ENCODE measurements around the gene COL25A1.

Gene COL25A1

DNA sequence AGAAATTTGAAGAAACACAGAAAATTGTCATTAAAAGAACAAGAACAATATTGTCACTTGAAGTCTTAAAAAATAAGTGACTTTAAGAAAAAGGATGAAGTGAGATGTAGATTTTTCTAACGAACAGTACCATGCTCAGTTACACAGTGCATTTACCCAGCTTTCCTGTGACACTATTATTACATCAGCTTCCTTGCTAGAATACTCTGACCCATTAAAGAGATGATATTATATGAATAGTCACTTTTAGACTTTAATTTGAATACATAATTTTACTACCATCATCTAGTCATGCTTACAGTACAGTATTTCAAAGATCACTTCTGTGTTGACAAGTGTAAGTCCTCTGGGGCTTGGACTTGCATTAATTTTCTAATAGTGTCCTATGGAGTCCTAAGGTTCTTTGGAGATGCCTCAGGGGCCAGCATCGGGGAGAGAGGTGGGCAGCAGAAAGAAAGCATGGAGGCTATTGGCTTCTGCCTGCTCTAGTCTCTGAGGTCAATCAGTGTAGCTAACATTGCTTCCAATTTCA, 10.7 kb downstream of the COL25A1 start:
- no peak for DNase-seq (ENCODE audit: low read depth in 2 of 2)

DNA sequence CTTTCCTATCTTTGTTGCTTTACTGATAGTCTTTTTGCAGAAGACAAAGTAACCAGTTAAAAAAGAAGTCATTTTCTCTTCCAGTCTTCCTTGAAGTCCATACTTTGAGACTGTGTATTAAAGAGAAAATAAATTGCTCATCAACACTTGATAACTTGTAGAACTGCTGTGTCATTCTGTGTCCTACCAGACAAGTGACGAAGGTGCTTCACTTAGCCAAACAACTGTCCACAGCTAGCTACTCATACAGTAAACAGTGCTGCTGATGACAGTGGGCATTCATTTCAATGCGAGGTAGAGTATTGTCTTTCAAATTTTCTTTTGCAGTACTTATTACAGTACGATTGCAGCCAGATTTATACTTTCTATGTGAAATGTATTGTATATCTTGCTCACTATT, 11.5 kb downstream of the COL25A1 start:
- DNase-seq (ENCODE audit: low read depth in 2 of 2) = no peak

DNA sequence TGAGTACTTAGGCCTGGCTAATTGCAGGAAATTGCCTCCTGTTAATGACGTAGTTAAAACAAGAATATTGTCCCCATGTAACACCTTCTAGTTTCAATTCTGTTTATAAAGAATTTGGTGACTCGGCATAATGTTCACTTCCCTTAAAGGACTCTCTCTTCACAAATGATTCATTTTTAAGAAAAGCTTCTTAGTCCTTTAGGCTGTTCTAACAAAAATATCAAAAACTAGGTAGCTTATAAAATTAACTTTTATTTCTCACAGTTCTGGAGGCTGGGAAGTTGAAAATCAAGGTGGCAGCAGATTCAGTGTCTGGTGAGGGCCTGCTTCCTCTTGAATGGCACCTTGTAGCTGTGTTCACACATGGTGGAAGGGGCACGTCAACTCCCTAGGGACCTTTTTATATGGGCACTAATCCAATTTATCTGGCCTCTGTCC, 23.8 kb downstream of the COL25A1 start:
- DNase-seq (ENCODE audit: low read depth in 2 of 2) = no peak

DNA sequence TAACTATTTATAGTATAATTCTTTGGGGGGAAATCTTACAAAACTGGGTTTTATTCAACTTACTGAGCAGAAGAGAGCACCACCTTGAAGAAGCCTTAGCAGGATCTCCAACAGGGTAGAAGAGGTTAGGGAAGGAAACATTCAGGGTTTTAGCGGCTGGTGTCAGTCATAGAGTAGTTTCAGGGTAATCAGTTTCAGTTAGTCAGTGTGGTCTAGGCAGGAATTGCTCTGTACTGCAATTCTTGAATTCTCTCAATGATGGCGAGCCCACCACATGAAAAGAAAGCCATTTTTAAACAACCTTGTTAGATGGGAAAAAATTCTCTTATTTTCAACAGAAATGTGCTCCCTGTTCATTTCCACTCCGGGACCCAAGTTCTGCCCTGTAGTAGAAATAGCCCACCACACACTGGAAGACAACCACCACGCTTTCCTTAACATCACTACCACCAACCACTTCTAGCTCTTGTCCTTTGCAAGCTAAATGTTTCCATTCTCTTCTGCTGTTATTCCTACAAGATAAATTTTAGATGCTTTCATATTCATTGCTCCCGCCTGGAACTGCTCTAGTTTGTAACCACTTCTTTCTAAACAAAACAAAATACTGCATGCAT, 25.9 kb downstream of the COL25A1 start:
- DNase-seq (ENCODE audit: low read depth in 2 of 2) = no peak

DNA sequence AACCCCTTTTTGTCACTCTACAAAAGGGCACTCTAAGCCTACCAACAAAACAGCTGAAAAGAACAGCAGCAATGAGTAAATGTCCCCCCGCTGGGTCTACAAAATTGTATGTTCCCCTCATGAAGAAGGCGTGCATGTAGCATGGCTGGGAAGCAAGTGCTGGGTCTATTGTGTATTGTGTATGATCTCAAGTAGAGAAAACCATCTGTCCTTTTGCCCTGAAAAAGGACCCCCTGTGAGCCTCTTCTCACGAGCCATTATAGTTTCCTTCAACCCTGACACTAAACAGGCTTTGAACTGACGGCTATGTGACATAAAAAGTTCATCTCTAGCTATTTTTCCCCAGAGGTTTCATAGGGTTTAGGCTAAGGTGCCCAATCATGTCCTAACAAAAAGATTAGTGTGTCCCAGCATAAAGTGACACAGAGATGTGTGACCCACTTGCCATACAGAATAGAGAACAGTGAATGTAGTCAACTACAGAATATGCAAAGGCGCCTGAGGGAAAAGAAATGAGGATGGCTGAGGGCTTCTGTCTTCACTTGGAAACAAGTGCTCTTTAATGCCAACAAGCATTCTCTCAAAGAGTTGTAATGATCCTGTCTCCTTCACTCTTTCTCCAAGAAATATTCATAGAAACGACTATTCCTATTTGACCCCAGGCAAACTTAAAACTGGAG, 27.3 kb downstream of the COL25A1 start:
- DNase-seq (ENCODE audit: low read depth in 2 of 2) = no peak

DNA sequence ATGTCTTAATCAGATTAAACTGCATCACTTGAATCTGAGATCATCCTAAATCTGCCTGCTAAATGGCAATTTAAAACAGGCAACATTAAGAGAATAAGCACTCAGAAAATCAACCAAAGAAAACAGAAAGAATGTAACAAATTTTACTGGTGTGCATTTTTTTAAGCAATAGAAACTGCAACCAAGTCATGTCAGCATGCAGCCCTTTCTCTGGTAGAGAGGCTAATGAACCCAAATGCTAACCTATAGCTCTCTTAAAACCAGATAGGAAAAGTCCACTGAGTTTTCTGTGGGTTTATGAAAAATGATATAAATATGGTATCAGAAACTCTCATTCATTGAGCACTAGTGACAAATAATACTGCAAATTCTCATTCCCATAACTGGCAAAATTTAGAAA, 35.6 kb downstream of the COL25A1 start:
- no peak for DNase-seq (ENCODE audit: low read depth in 2 of 2)

DNA sequence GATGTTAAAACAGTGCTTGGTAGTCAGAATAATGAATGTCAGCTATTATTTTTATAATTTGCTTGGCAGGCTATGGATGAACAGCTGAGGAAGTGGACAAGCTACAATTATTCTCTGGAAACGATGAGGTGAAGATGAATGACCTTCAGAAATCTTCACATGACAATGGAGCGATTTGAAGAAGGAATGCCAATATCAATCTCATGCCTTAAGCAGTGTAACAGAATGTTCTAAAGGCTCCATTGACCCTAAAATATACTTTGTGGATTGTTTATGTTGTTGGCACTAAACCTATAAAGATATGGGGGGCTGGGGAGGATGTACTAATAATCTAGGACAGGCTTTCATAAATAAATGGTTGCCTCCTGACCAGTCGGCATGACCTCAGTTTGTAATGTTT, 36.2 kb downstream of the COL25A1 start:
- DNase-seq (ENCODE audit: low read depth in 2 of 2) = no peak

DNA sequence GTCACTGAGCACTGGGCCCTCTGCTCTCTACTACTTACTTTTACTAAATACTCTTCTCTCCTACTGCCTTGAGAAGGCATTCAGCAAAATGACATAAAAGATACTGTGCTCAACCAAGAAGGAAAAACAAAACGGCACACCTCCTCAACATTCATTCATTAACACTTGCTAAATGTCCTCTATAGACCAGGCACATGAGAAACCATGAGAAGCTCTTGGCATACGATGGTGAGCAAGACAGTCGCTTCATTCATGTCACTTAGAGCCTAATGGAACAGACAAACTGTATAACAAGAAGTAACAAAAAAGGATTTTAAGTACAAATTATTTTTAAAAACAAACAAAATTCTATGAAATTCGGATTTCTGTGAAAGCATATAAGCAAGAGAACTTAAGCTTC, 38.7 kb downstream of the COL25A1 start:
- no peak for DNase-seq (ENCODE audit: low read depth in 2 of 2)

DNA sequence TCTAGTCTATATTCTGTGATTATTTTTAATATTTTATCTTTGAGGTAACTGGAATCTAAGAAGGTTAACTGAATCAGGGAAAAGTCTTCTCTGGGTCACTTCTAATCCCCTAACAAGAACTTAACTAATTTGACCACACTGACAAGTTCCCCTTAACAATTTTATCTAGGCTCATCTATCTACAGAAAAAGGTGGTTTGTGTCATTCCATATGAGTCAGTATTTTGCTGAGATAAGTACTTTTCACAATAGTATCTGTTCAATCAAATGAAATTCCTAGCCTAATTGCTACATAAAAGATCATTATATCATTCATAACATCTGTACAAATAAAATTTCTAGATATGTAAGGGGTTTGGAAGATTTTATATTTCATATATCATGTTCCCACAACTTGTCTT, 45.6 kb downstream of the COL25A1 start:
- no peak for DNase-seq (ENCODE audit: low read depth in 2 of 2)

DNA sequence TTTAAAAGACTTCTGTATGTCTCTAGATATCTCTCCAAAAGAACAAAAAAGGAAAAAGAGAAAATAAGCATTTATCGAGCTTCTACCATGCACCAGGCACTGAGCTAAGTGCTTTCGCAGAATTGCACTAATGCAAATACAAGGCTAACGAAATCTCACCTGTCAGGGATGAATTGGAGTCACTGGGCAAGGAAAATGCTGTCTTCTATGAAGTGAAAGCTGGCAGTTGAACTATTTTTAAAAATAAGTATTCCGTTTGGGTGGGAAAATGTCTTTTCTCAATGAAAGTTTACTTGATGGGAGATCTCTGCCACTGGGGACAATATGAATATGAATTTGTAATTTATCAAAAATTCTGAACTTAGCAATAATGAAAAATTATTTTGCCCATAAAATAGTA, 47.6 kb downstream of the COL25A1 start:
- no peak for DNase-seq (ENCODE audit: low read depth in 2 of 2)

DNA sequence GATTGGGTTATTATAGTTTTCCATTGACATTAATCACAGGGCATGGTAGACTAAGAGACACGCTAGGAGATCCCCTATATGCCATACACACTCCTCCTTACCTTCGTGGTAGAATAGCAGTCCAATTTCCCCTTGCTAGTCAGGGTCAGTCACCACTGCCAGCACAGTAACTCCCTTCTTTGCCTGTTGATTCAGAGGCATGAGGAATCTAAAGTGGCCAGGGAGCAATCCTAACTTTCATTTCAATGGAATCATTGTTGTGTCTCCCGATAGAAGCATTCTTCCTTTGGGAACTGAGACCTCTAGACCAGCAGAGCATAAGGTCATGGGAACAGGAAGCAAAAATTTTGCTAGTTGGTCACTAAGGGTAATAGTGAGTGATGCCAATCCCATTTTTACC, 51.1 kb downstream of the COL25A1 start:
- no peak for DNase-seq (ENCODE audit: low read depth in 2 of 2)

DNA sequence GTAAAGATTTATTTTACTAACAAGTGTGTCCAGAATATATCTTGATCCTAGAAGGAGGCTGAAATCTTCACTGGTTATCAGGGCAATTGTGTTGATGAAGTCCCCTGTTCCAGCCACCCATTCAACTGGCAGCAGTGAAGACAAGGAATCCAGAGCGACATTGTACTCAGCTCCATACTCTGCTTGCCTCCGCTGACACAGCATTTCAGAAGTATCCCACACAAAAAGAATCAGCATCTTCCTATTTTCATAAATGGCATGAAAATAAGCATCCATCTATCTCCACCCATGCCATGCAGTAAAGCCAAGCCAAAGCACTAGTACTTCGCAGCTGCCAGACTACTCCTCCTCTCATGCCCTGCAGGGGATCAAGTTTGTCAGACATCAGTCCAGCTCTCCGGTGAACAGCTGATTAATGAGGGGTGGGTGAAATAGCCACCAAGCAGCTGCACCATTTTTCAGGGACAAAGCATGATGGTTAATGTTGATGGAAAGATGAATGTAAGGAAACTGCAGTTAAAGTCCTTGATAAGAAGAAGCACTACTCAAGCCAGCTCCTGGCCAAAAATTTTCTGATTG, 54.0 kb downstream of the COL25A1 start:
- no peak for DNase-seq (ENCODE audit: low read depth in 2 of 2)

DNA sequence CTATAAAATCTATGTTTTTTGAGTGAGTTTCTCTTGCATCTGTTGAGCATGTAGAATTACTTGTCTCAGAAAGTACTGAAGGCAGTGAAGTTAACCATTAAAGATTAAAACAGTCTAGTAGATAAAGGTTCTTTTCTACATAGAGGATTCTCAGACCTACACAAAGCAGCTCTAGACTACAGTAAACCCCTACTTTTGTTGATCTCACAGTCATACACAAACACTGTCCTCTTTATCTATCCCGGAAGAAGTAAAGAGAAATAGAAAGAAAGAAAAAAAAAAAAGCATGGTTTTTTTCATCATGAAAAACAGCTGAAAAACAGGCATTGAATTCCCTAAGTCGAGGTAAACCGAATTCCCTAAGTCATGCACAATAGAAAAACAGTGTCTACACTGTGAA, 58.6 kb downstream of the COL25A1 start:
- no peak for DNase-seq (ENCODE audit: low read depth in 2 of 2)

DNA sequence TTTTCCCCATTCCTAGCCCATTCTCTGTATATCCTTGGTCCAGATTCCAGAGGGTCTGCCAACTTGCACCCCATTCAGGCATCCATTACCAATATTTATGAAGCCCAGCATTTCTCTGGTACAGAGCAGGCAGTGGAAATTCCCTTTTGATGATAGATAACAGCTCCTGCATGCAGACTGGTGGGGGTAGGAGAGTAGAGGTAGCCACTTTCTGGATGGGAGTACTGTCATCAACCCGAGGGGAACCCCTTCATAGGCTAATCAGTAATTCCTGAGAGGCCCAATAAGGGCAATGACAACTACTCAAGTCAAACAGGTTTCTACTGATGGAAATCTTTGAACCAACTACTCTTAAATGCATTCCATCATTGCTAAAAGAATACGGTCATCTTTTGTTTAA, 63.7 kb downstream of the COL25A1 start:
- no peak for DNase-seq (ENCODE audit: low read depth in 2 of 2)

DNA sequence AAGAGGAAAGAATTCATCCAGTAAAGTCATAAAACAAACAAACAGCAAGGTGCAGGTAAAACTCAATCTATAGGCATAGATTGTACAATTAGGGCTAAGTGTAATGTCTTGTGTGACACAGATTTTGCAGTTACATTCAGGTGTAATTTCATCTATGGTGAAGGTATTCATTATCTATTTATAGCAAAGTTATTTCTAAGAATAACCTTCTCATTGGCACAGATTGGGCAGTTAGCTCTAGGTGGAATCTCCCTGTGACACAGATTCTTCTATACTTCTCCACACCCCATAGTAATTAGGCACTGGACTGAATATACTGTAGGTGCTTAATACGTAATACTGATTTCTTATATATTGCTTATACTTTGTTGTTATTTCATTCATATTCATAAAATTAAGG, 66.8 kb downstream of the COL25A1 start:
- DNase-seq (ENCODE audit: low read depth in 2 of 2) = no peak

DNA sequence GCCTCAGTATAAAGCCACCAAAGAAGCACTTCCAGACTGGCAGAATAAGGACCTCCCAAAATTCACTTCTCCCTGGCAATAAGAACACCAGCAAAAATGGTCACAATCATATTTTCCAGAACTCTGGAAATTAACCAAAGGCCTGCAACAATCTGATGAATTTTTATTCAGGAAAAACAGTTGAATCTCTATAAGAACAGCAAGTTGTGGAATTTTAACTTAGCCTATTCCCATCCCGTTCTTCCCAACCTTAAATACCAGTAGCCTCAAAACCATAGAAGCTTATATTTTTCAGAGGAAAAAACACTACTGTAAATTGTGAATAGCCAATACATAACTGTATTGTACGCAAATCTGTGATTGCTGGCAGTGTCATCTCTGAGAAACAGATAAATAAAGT, 67.9 kb downstream of the COL25A1 start:
- DNase-seq (ENCODE audit: low read depth in 2 of 2) = no peak

DNA sequence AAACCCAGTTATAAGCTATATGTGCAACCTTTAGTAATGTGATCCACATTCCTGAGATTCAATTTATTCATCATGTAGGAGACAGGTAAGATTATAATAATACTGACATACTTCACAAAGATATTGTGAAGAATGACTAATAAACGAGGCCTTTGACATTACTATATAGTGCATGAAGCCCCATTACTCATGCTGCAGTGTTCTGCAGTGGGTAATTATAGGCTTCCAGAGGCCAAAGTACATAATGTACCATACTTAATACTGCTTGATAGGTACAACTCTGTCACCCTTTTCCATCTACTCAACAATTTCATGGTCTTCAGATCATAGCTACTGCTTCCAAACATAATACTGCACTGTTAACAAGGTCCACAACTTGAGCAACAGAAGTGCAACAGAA, 68.9 kb downstream of the COL25A1 start:
- no peak for DNase-seq (ENCODE audit: low read depth in 2 of 2)

DNA sequence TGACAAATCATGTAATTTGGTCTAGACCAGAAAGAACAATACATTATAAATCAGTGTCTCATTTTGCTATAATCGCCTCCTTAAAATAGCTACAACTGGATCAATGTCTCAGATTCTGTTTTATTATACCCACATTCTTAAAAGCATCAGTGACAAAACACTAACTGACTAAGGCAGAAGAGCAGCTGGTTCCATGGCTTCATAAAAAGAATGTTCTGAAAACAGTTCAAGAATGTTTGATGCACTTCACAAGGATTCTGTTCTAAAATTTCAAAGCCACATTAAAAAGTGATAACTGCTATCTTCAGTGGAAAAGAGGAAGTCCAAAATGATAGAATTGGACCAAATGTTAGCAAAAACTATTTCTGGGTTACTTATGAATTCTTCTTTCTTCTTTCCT, 69.8 kb downstream of the COL25A1 start:
- no peak for DNase-seq (ENCODE audit: low read depth in 2 of 2)

DNA sequence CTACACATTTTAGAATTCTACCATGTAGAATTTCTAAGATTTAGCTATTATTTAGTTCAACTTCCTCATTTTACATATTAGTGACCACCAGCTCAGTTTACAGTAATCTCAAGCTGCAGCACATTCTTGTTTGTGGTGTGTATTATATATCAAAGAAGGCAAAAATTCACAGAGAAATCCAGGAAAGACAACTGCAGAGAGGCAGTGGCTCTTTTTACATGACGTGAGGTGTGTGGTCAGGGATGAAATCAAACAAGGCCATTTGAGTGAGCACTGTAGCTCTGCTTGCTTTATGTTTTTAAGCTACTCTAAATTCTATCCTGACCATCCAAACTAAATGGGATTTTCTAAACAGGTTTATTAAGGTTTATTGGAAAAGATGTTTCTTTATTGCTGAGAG, 71.1 kb downstream of the COL25A1 start:
- DNase-seq (ENCODE audit: low read depth in 2 of 2) = no peak

DNA sequence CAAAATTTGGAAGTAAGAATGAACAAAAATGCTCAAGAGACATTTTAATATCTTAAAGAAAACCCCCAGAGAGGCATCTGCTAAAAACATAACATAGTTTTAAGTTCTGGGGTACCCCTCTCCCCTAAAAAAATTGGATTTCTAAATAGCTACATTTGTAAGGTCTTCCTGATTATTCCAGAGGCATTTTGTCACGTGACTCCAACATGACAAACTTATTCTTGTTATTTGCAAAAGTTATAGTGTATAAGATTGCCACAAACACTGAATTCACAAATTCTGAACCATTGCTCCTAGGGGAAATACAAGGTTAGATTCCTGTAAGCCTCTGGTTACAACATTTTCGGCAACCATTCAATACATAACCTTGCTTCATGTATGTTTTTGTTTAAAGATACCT, 73.4 kb downstream of the COL25A1 start:
- DNase-seq (ENCODE audit: low read depth in 2 of 2) = no peak

DNA sequence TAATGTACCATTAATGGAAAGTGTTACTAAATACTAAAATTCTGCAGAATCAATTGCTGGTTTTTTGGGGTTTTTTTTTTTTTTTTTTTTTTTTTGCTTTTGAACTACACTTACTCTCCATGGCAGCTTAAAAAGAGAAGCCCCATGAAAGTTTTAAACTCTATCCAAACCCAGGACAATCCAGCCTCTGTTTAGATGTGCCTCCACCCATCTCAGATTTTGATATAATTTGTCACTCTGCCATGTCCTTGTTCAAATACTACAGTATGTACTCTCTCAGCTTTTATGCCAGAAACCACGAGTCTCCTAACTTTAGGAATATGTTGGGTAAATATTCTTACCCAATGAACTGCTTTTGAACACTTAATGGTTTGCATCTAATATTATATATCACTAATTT, 84.2 kb downstream of the COL25A1 start:
- no peak for DNase-seq (ENCODE audit: low read depth in 2 of 2)

DNA sequence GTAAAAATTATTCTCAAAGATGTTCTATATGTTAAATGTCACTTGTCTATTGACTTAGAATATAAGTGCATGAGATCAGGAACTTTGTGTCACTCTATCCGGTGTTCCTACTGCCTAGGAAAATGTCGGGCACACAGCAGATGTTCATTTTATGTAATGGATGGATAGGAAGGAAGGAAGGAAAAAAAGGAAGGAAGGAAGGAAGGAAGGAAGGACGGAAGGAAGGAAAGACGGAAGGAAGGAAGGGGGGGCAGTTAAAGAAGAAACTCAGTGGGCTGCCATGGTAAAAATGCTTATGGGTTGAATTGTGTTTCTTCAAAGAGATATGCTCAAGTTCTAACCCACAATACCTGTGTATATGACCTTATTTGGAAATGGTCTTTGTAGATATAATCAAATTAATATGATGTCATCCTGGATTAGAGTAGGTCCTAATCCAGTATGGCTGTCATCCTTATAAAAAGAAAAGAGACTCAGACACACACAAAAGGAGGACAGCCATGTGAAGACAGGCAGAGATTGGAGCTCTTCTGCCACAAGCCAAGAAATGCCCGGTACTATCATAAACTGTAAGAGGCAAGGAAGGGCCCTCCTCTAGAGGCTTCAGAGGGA, 86.3 kb downstream of the COL25A1 start:
- no peak for DNase-seq (ENCODE audit: low read depth in 2 of 2)

DNA sequence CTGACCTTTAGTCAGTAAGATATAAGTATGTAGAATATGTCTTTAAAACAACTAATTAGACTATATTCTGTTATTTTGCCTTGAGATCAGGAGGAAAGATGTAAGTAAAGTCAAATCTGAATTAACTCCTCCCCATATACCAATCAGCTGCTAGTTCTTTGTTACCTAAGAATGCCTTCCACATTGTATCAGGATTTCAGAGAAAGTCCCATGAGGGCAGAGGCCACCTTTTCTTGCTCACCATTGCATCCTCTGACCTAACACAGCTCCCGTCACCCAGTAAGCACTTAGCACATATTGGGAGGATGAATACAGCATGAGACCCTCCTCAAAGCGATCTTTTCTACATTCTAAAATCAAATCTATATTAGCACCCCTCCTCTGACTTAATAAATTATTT, 87.0 kb downstream of the COL25A1 start:
- DNase-seq (ENCODE audit: low read depth in 2 of 2) = no peak
